BLaER1 (cell line): ENCODE results near the gene VWC2.

ENCODE experiments used
- H3K27ac ChIP-seq: shearing (Covaris generic); formaldehyde crosslinking; 2 replicates; pipeline ENCODE4 v1.8.1; 2022
- H3K27me3 ChIP-seq: shearing (Covaris generic); formaldehyde crosslinking; 2 replicates; pipeline ENCODE4 v1.8.1; 2022
- H3K36me3 ChIP-seq: shearing (Covaris generic); formaldehyde crosslinking; 2 replicates; pipeline ENCODE4 v1.8.1; 2022
- H3K4me1 ChIP-seq: shearing (Covaris generic); formaldehyde crosslinking; 2 replicates; pipeline ENCODE4 v1.8.1; 2022
- H3K4me2 ChIP-seq: shearing (Covaris generic); formaldehyde crosslinking; 2 replicates; pipeline ENCODE4 v1.8.1; 2022
- H3K4me3 ChIP-seq: shearing (Covaris generic); formaldehyde crosslinking; 2 replicates; pipeline ENCODE4 v1.8.1; 2022
- H3K9ac ChIP-seq: shearing (Covaris generic); formaldehyde crosslinking; 2 replicates; pipeline ENCODE4 v1.8.1; 2022
- H3K9me3 ChIP-seq: shearing (Covaris generic); formaldehyde crosslinking; 2 replicates; pipeline ENCODE4 v1.8.1; 2022
- H4K20me1 ChIP-seq: shearing (Covaris generic); formaldehyde crosslinking; 2 replicates; pipeline ENCODE4 v1.8.1; 2022
- Cebpa-rat ChIP-seq: shearing (Covaris generic); IDR thresholded peaks from 2 replicates; pipeline ENCODE4 v1.8.1; 2022

The VWC2 gene

DNA sequence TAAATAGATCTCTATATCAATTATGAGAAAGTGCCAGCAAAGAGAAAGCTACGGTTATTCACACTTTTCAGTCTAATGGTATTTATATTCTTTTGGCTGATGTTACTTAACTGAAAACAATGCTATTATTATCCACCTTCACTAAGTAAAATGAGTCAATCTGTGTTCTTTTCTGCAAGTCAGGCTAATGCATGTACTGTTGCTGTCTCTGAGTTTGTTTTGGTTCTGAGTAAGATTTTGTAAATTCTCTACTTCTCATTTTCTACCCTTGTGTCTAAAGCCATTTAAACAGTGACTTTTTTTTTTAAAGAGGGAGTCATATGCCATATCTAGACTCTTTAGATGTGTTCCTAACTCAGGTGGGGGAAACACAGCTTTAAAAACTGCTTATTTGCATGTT, 7.5 kb downstream of the VWC2 start:
- Histone ChIP-seq H3K9me3 (0 out of 2 replicates have a peak, but pooled peaks cover 2% of the 10 kb centered on the region), H3K4me2 (no peak overlapping the region), H3K36me3 (no peaks in the 10 kb centered on the region), H3K9ac (no peak overlapping the region), H3K4me1 (peaks cover under 1% of the 10 kb centered on the region; the same call in 1 of the 2 replicates), H3K27ac (no peak overlapping the region), H3K27me3 (peaks cover 30% of the 10 kb centered on the region), H4K20me1 (peaks cover 10% of the 10 kb centered on the region), H3K4me3 (no peak overlapping the region)
- TF ChIP-seq Cebpa-rat, result no peak

- H3K4me2 ChIP-seq, result no peak overlapping the region
- peaks cover 20% of the 10 kb centered on the region for H3K27me3 ChIP-seq
- TF ChIP-seq Cebpa-rat, result no peak
- no peaks in the 10 kb centered on the region for H3K36me3 ChIP-seq
- H3K27ac ChIP-seq, result no peak overlapping the region
- no peak overlapping the region for H3K4me3 ChIP-seq
- peaks cover under 1% of the 10 kb centered on the region; the same call in 1 of the 2 replicates for H4K20me1 ChIP-seq
- no peak overlapping the region for H3K9ac ChIP-seq
- 0 out of 2 replicates have a peak, but pooled peaks cover 4% of the 10 kb centered on the region for H3K9me3 ChIP-seq
- no peaks in the 10 kb centered on the region for H3K4me1 ChIP-seq
Measured at GRCh38 chr7:49781996-49782395, 8.6 kb downstream of the VWC2 start.

DNA sequence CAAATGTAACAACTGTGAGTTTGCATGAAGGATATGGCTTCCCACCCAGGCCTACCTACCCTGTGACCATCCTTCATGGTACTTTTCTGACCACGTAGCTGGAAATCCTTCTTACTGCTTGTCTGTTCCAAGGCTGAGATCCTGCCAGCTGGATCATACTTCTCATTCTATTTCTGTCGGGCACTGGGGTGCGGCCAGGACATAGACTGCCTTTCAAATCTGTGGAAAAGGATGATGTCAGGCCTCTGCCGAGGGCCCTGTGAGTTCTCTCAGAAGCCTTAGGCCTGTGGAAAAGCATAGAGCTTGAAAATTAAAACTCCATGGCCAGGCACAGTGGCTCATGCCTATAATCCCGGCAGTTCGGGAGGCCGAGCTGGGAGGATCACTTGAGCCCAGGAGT, 10.0 kb downstream of the VWC2 start:
- H3K27me3 ChIP-seq, result peaks cover 5% of the 10 kb centered on the region
- no peak overlapping the region for H3K4me2 ChIP-seq
- H3K9ac ChIP-seq, result no peak overlapping the region
- no peaks in the 10 kb centered on the region for H3K4me1 ChIP-seq
- H3K36me3 ChIP-seq, result no peaks in the 10 kb centered on the region
- no peaks in the 10 kb centered on the region for H4K20me1 ChIP-seq
- no peak overlapping the region for H3K4me3 ChIP-seq
- 0 out of 2 replicates have a peak, but pooled peaks cover 4% of the 10 kb centered on the region for H3K9me3 ChIP-seq
- TF ChIP-seq Cebpa-rat, result no peak
- no peak overlapping the region for H3K27ac ChIP-seq

DNA sequence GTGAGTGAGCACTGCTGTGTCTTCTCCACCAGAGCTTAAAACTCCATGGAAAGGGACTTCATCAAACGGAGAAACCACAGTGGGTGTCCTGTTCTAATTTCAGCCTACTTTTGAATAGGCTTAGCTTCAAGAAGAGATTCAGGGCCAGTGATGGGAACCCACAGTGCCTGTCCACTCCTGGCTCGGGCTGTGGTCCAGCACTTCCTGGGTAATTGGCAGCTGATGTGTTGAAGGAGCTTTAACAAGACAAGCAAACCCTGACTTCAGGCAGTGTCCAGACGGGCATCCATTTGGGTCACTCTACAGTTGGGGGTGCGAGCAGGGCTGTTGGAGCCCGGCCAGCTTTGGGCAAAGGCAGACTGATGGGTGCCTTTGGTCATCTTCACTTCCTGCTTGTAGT, 14.5 kb downstream of the VWC2 start:
- H4K20me1 ChIP-seq, result no peaks in the 10 kb centered on the region
- 0 out of 2 replicates have a peak, but pooled peaks cover 4% of the 10 kb centered on the region for H3K9me3 ChIP-seq
- H3K4me1 ChIP-seq, result no peaks in the 10 kb centered on the region
- H3K27ac ChIP-seq, result no peak overlapping the region
- TF ChIP-seq Cebpa-rat, result no peak
- H3K27me3 ChIP-seq, result no peaks in the 10 kb centered on the region
- H3K9ac ChIP-seq, result no peak overlapping the region
- H3K4me3 ChIP-seq, result no peak overlapping the region
- no peaks in the 10 kb centered on the region for H3K36me3 ChIP-seq
- H3K4me2 ChIP-seq, result no peak overlapping the region

- Histone ChIP-seq H3K27me3 (no peaks in the 10 kb centered on the region), H4K20me1 (no peaks in the 10 kb centered on the region), H3K27ac (no peak overlapping the region), H3K9me3 (0 out of 2 replicates have a peak, but pooled peaks cover 4% of the 10 kb centered on the region), H3K4me1 (no peaks in the 10 kb centered on the region), H3K4me3 (no peak overlapping the region), H3K9ac (no peak overlapping the region), H3K36me3 (no peaks in the 10 kb centered on the region), H3K4me2 (no peak overlapping the region)
- no peak for TF ChIP-seq Cebpa-rat
Measured at GRCh38 chr7:49788455-49789059, 15.1 kb downstream of the VWC2 start.

DNA sequence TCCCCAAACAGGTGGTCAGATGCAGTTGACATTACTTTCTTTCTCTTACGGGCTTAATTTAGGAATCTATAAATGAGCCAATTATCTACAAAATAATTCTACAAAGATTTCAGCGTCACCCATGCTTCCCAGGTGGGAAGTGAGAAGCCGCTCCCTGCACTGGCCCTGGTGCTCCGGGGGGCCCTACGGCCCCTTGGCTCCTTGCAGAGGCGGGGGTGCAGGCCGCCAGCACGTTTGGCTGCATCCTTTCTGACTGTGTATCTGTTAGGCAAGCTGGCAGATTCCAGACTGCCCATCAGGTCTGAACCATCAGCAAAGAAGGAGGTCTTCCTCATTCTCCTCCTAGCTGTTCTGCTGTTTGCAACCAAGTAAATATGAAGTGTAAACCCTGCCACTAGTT, 16.3 kb downstream of the VWC2 start:
- no peak overlapping the region for H3K4me2 ChIP-seq
- no peak for TF ChIP-seq Cebpa-rat
- no peak overlapping the region for H3K27ac ChIP-seq
- H3K36me3 ChIP-seq, result no peaks in the 10 kb centered on the region
- H3K4me3 ChIP-seq, result no peak overlapping the region
- H3K27me3 ChIP-seq, result no peaks in the 10 kb centered on the region
- H3K4me1 ChIP-seq, result no peaks in the 10 kb centered on the region
- no peak overlapping the region for H3K9ac ChIP-seq
- 0 out of 2 replicates have a peak, but pooled peaks cover 4% of the 10 kb centered on the region for H3K9me3 ChIP-seq
- H4K20me1 ChIP-seq, result no peaks in the 10 kb centered on the region

GRCh38 chr7:49790209-49790608, 16.8 kb downstream of the VWC2 start:
- no peak overlapping the region for H3K4me2 ChIP-seq
- no peak overlapping the region for H3K4me3 ChIP-seq
- H3K27me3 ChIP-seq, result no peaks in the 10 kb centered on the region
- no peak overlapping the region for H3K27ac ChIP-seq
- H3K9me3 ChIP-seq, result 0 out of 2 replicates have a peak, but pooled peaks cover 4% of the 10 kb centered on the region
- no peaks in the 10 kb centered on the region for H3K36me3 ChIP-seq
- H4K20me1 ChIP-seq, result no peaks in the 10 kb centered on the region
- H3K9ac ChIP-seq, result no peak overlapping the region
- no peaks in the 10 kb centered on the region for H3K4me1 ChIP-seq
- TF ChIP-seq Cebpa-rat, result no peak

DNA sequence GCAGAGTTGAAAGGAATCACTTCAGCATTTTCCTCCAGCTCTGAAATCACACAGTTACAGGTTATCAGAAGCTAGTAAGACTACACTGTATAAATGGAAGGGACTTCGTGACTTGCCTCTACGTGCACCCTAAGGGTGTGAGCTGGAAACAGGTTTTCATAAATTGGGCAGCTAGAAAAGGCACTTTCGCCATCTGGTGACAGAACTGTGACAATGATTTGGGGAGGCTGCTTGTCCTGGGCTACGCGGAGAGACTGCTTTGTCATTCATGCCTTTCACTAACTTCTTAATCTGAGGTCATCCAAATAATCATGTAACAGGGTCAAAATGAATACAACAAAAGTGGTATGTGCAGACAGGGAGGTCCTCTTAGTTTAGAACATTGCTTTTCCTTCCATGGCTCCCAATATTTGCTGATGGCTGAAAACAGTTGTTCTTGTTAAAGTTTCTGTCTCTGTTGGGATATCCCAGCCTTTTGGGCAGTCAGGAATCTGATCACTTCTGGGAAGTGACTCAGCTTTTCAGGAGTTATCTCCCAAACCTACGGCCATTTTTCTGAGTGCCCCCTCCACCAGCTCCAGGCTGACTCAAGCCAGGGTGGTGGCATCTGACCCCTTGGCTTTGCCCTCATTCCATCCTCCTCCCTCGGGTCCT, 17.8 kb downstream of the VWC2 start:
- no peak overlapping the region for H3K4me2 ChIP-seq
- H3K27ac ChIP-seq, result no peak overlapping the region
- no peaks in the 10 kb centered on the region for H4K20me1 ChIP-seq
- no peaks in the 10 kb centered on the region for H3K36me3 ChIP-seq
- no peak for TF ChIP-seq Cebpa-rat
- H3K27me3 ChIP-seq, result no peaks in the 10 kb centered on the region
- H3K9ac ChIP-seq, result no peak overlapping the region
- H3K9me3 ChIP-seq, result no peaks in the 10 kb centered on the region
- no peaks in the 10 kb centered on the region for H3K4me1 ChIP-seq
- H3K4me3 ChIP-seq, result no peak overlapping the region

GRCh38 chr7:49797987-49798660, 24.7 kb downstream of the VWC2 start:
- no peaks in the 10 kb centered on the region for H3K27me3 ChIP-seq
- H3K4me2 ChIP-seq, result no peak overlapping the region
- H3K27ac ChIP-seq, result no peak overlapping the region
- H3K9me3 ChIP-seq, result no peaks in the 10 kb centered on the region
- no peak overlapping the region for H3K4me3 ChIP-seq
- no peak for TF ChIP-seq Cebpa-rat
- no peaks in the 10 kb centered on the region for H3K4me1 ChIP-seq
- H3K9ac ChIP-seq, result no peak overlapping the region
- H3K36me3 ChIP-seq, result no peaks in the 10 kb centered on the region
- no peaks in the 10 kb centered on the region for H4K20me1 ChIP-seq

DNA sequence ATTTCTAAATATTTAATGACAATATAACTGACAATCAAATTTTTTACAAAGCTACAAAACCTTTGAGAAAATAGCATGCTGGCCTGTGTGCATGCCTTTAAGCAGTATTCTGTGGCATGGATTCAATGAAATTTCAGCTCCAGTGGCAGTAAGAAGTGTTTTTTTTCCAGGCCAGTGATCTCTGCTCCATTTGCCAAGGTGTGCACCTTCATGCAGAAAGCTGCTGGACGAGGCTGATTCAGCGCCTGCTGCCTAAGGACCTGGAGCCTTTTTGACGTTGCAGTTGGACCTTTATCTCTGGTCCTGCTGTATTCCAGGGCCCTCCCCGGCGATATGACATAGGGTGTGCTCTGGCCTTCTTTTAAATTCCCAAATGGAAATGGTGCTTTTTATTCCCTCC, 26.6 kb downstream of the VWC2 start:
- Histone ChIP-seq H3K4me2 (no peak overlapping the region), H3K9ac (no peak overlapping the region), H3K36me3 (no peaks in the 10 kb centered on the region), H3K9me3 (no peaks in the 10 kb centered on the region), H3K27ac (no peak overlapping the region), H3K27me3 (no peaks in the 10 kb centered on the region), H3K4me3 (no peak overlapping the region), H4K20me1 (no peaks in the 10 kb centered on the region), H3K4me1 (no peaks in the 10 kb centered on the region)
- TF ChIP-seq Cebpa-rat, result no peak
